Measurements from ENCODE around the gene SERAC1. TPM values are rescaled to one million over a fixed set of nuclear protein-coding genes. Genes with fewer than 3 reads are reported as not detected.

The SERAC1 gene
- total RNA-seq, 1 donor = 33.7 TPM

DNA sequence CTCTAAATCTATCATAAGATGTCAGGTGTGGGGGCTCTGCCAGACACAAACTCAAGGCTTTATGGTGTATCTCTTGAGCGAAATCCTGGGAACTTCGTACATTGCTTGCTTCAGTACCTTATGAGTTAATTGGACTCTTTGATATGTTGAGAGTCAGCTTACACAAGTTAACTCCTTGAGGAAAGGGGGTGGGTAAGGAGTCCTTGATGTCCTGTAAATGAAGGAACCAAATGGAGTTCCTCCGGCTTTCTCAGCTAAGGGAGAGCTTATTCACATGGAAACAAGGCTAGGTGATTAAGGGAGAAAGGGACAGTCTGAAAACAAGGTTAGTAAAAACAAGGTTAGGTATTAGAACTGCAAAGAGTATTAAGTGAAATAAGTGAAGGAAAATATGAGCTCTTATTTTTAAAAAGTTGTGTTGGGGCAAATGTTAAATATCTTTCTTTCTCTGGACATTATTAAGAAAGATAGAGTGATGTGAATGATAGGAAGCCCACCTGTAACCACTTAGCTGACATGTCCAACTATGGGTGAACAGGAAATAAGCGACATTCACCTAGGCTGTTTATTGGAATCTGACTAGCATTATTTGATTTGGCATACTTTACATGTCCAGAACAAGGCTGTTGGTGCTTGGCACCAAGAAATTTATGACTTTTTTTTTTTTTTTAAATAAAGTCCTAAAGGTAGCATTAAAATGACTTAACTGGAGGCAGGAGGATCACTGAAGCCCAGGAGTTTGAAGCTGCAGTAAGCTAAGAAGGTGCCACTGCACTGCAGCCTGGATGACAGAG, 26.6 kb upstream of the SERAC1 start:
- Histone ChIP-seq H3K4me3 (ENCODE audit: insufficient read depth, low read length) (no peak overlapping the region), H3K36me3 (ENCODE audit: insufficient read depth, low read length) (peaks cover 24% of the 10 kb centered on the region), H3K27me3 (ENCODE audit: insufficient read depth, low read length) (no peaks in the 10 kb centered on the region), H4K20me1 (ENCODE audit: insufficient read depth, low read length) (no peaks in the 10 kb centered on the region), H2AFZ (ENCODE audit: low read length) (no peak overlapping the region), H3K4me1 (ENCODE audit: insufficient read depth, low read length) (no peaks in the 10 kb centered on the region), H3K9me3 (ENCODE audit: low read depth, low read length) (no peaks in the 10 kb centered on the region), H3K27ac (ENCODE audit: low read depth, low read length) (no peak overlapping the region), H3K79me2 (ENCODE audit: insufficient read depth, low read length) (peaks cover under 1% of the 10 kb centered on the region), H3K4me2 (ENCODE audit: insufficient read depth, low read length) (no peak overlapping the region)
- TF ChIP-seq, protein P1, sequence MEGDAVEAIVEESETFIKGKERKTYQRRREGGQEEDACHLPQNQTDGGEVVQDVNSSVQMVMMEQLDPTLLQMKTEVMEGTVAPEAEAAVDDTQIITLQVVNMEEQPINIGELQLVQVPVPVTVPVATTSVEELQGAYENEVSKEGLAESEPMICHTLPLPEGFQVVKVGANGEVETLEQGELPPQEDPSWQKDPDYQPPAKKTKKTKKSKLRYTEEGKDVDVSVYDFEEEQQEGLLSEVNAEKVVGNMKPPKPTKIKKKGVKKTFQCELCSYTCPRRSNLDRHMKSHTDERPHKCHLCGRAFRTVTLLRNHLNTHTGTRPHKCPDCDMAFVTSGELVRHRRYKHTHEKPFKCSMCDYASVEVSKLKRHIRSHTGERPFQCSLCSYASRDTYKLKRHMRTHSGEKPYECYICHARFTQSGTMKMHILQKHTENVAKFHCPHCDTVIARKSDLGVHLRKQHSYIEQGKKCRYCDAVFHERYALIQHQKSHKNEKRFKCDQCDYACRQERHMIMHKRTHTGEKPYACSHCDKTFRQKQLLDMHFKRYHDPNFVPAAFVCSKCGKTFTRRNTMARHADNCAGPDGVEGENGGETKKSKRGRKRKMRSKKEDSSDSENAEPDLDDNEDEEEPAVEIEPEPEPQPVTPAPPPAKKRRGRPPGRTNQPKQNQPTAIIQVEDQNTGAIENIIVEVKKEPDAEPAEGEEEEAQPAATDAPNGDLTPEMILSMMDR (IDR thresholded peaks at IDR 0.05; ENCODE audit: extremely low read depth, low read depth, low read length) = no peak
- no peak for DNase-seq (ENCODE audit: insufficient read length, low spot score, missing footprints)

DNA sequence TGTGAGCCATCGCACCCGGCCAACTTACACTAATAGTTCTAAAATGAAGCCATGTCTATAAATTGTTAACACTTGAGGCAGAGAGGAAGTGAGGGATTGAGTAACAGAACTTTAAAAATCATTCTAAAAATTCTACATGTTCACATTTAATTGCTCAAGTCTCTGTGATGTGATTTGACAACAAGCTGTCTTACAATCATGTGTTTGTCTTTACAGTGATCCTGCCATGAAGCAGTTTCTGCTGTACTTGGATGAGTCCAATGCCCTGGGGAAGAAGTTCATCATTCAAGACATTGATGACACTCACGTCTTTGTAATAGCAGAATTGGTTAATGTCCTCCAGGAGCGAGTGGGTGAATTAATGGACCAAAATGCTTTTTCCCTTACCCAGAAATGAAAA, 23.7 kb upstream of the SERAC1 start:
- Histone ChIP-seq H2AFZ (ENCODE audit: low read length) (no peak overlapping the region), H3K4me3 (ENCODE audit: insufficient read depth, low read length) (no peak overlapping the region), H3K79me2 (ENCODE audit: insufficient read depth, low read length) (peaks cover 11% of the 10 kb centered on the region), H3K4me1 (ENCODE audit: insufficient read depth, low read length) (no peaks in the 10 kb centered on the region), H3K9me3 (ENCODE audit: low read depth, low read length) (no peaks in the 10 kb centered on the region), H3K36me3 (ENCODE audit: insufficient read depth, low read length) (peaks cover 42% of the 10 kb centered on the region), H3K4me2 (ENCODE audit: insufficient read depth, low read length) (no peak overlapping the region), H4K20me1 (ENCODE audit: insufficient read depth, low read length) (no peaks in the 10 kb centered on the region), H3K27ac (ENCODE audit: low read depth, low read length) (no peak overlapping the region), H3K27me3 (ENCODE audit: insufficient read depth, low read length) (no peaks in the 10 kb centered on the region)
- TF ChIP-seq, protein P1 (IDR thresholded peaks at IDR 0.05; ENCODE audit: extremely low read depth, low read depth, low read length) = no peak
- no peak for DNase-seq (ENCODE audit: insufficient read length, low spot score, missing footprints)

DNA sequence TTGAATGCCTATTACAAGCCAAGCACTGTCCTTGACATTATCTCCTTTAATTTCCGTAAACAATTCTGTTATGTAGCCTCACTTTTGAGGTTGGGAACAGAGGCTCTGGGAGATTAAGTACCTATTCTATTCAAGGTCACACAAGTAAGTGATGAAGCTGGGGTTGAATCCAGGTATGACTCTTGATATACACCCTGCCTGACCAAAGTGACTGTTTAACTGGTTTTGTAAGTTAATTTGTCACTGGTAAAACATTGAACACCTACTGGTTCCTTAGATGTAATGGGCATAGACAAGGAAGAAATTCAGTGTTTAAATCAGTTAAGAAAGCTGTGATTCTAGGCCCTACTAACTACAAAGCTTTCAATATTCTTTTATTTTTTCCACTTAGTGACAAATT, 23.0 kb upstream of the SERAC1 start:
- Histone ChIP-seq H3K4me3 (ENCODE audit: insufficient read depth, low read length) (no peak overlapping the region), H3K4me2 (ENCODE audit: insufficient read depth, low read length) (no peak overlapping the region), H3K9me3 (ENCODE audit: low read depth, low read length) (no peaks in the 10 kb centered on the region), H3K27me3 (ENCODE audit: insufficient read depth, low read length) (no peaks in the 10 kb centered on the region), H3K27ac (ENCODE audit: low read depth, low read length) (no peak overlapping the region), H3K36me3 (ENCODE audit: insufficient read depth, low read length) (peaks cover 42% of the 10 kb centered on the region), H3K79me2 (ENCODE audit: insufficient read depth, low read length) (peaks cover 16% of the 10 kb centered on the region), H3K4me1 (ENCODE audit: insufficient read depth, low read length) (peaks cover 6% of the 10 kb centered on the region), H4K20me1 (ENCODE audit: insufficient read depth, low read length) (no peaks in the 10 kb centered on the region), H2AFZ (ENCODE audit: low read length) (no peak overlapping the region)
- TF ChIP-seq, protein P1 (IDR thresholded peaks at IDR 0.05; ENCODE audit: extremely low read depth, low read depth, low read length) = no peak
- DNase-seq (ENCODE audit: insufficient read length, low spot score, missing footprints) = no peak

DNA sequence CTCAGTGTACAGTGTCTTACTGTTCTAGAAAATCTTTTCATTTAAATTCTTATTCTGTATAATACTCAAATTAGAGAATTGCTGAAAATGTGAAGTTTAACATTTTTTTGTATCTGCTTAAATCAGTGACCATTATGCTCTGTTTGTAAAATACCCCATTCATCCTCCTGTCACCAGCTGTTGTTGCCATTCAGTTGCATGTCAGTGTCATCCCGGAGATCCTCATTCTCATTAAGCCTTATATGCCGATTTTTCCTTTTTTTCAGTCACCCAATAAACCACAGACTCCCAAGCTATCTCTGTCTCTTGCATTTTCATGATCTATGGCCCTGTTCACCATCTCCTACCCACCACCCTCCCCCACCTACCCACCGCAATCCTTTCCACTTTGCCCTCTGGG, 20.5 kb upstream of the SERAC1 start:
- Histone ChIP-seq H3K9me3 (ENCODE audit: low read depth, low read length) (no peaks in the 10 kb centered on the region), H3K4me3 (ENCODE audit: insufficient read depth, low read length) (no peak overlapping the region), H3K79me2 (ENCODE audit: insufficient read depth, low read length) (peaks cover 17% of the 10 kb centered on the region), H3K27ac (ENCODE audit: low read depth, low read length) (no peak overlapping the region), H4K20me1 (ENCODE audit: insufficient read depth, low read length) (no peaks in the 10 kb centered on the region), H3K27me3 (ENCODE audit: insufficient read depth, low read length) (no peaks in the 10 kb centered on the region), H3K4me1 (ENCODE audit: insufficient read depth, low read length) (peaks cover 30% of the 10 kb centered on the region), H3K36me3 (ENCODE audit: insufficient read depth, low read length) (peaks cover 44% of the 10 kb centered on the region), H3K4me2 (ENCODE audit: insufficient read depth, low read length) (no peak overlapping the region), H2AFZ (ENCODE audit: low read length) (no peak overlapping the region)
- TF ChIP-seq, protein P1 (IDR thresholded peaks at IDR 0.05; ENCODE audit: extremely low read depth, low read depth, low read length) = no peak
- no peak for DNase-seq (ENCODE audit: insufficient read length, low spot score, missing footprints)
